Ishikawa (cell line): ENCODE measurements around the gene GPX3.

Source experiments
- CEBPB ChIP-seq: IDR thresholded peaks from 2 replicates; pipeline ENCODE4 v1.6.1; 2012
- FOXM1 ChIP-seq: IDR thresholded peaks from 2 replicates; pipeline ENCODE4 v1.6.1; 2012; ENCODE audit warnings: low read depth, borderline replicate concordance
- TAF1 ChIP-seq: IDR thresholded peaks from 2 replicates; pipeline ENCODE4 v1.6.1; 2012; ENCODE audit warnings: low read depth, mild to moderate bottlenecking
- TF ChIP-seq, protein P1 (sequence below): IDR thresholded peaks from 2 replicates; pipeline ENCODE4 v1.6.1; 2012

DNA sequence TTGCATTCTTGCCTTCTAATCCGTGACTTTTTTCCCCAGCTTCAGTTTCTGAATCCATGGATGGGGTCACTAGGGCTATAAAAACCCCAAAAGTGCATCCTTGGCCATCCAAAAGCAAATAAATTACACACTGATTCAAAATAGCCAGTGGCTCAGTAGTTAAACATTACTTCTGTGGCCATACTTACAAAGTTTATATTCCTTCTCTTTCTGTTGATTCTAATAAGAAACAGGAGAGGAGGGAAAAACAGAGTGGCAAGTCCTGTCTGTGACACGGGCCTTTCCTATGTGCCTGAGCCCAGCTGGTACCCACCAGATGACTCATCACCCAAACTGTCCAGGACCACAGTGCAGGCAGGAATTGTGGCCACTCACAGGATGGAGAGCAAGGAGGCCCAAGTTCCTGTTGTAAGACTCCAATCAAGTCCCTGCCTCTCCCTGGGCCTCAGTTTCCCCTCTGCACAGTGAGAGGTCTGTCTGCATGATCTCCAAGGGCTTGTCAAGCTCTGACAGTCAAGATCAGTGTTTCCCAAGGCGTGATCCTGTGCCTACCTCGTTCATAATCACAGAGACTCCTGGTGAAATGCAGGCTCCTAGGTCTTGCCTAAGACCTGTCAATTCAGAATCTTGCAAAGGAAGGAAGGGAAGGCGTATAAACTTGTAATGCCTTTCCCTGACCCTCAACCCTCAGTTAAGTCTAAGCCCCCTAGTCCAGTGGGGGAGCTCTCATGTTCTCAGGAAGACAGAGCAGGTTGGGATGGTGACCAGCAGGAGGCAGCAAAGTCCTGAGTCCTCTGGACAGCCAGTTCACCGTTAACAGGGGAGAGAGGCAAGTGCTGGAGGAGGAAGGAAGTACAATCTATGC lies 30.9 kb downstream of the GPX3 start:
- TF ChIP-seq, protein P1, sequence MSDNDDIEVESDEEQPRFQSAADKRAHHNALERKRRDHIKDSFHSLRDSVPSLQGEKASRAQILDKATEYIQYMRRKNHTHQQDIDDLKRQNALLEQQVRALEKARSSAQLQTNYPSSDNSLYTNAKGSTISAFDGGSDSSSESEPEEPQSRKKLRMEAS, result no peak
- TF ChIP-seq TAF1, result no peak
- no peak for TF ChIP-seq FOXM1
- no peak for TF ChIP-seq CEBPB
